A673 (cell line): ENCODE measurements around the gene ANKMY1. TPM values are rescaled to one million over a fixed set of nuclear protein-coding genes. Genes with fewer than 3 reads are reported as not detected.

Experiments
- BruUV-seq: library from RNA; stranded (reverse); fragments of 400-500 nt; replicated peaks from 2 replicates; lab custom pipeline; 2021; lab: Mats Ljungman, UMichigan
- CTCF ChIA-PET: fragments of 300-600 bp; sonication (Branson Sonifier 250); formaldehyde crosslinking; loops from one replicate; lab custom pipeline; 2022; ENCODE audit warnings: antibody characterized with exemption; lab: Charles Lee
- POLR2A ChIA-PET: fragments of 300-600 bp; sonication (Branson Sonifier 250); formaldehyde crosslinking; loops from one replicate; lab custom pipeline; 2022; ENCODE audit warnings: antibody characterized with exemption; ENCODE audit not compliant: low non-redundant PET; lab: Charles Lee
- DNase-seq: peaks from one replicate; pipeline ENCODE4 v3.0.0-alpha.2; 2015; ENCODE audit warnings: low spot score
- H3K27ac ChIP-seq: fragments of 200-600 bp; sonication (generic); 2 replicates; pipeline ENCODE4 v1.5.1; 2016; ENCODE audit warnings: mixed run types, low read depth, mild to moderate bottlenecking, mixed read lengths, antibody characterized with exemption, low read length; ENCODE audit not compliant: poor library complexity, severe bottlenecking
- H3K27me3 ChIP-seq: fragments of 200-600 bp; sonication (generic); replicated peaks from 2 replicates; pipeline ENCODE4 v1.6.1; 2017; ENCODE audit warnings: mixed run types, low read depth, mild to moderate bottlenecking, mixed read lengths, antibody characterized with exemption, low read length; ENCODE audit not compliant: insufficient read depth, poor library complexity
- H3K36me3 ChIP-seq: fragments of 200-600 bp; sonication (generic); 2 replicates; pipeline ENCODE4 v1.6.1; 2016; ENCODE audit warnings: mixed run types, mild to moderate bottlenecking, mixed read lengths, antibody characterized with exemption, low read length; ENCODE audit not compliant: insufficient read depth, poor library complexity, severe bottlenecking
- H3K4me1 ChIP-seq: fragments of 200-600 bp; sonication (generic); 2 replicates; pipeline ENCODE4 v1.6.1; 2017; ENCODE audit warnings: mixed run types, mild to moderate bottlenecking, mixed read lengths, antibody characterized with exemption, low read length; ENCODE audit not compliant: insufficient read depth, poor library complexity, severe bottlenecking
- H3K4me3 ChIP-seq: fragments of 200-600 bp; sonication (generic); 2 replicates; pipeline ENCODE4 v1.5.1; 2016; ENCODE audit warnings: low read depth, mixed run types, mild to moderate bottlenecking, mixed read lengths, low read length; ENCODE audit not compliant: poor library complexity, severe bottlenecking
- H3K9me3 ChIP-seq: fragments of 200-600 bp; sonication (generic); 2 replicates; pipeline ENCODE4 v1.6.1; 2016; ENCODE audit warnings: mixed run types, low read depth, mild to moderate bottlenecking, mixed read lengths, antibody characterized with exemption, low read length; ENCODE audit not compliant: poor library complexity, severe bottlenecking
- CTCF ChIP-seq: fragments of 300-800, 200-600 bp; sonication (generic); conservative IDR thresholded peaks from 2 replicates; pipeline ENCODE4 v1.5.1; 2017; ENCODE audit warnings: low read depth, mild to moderate bottlenecking, antibody characterized with exemption, low read length, moderate library complexity, mixed read lengths
- EZH2 ChIP-seq: fragments of 200-600 bp; sonication (generic); IDR thresholded peaks from 2 replicates; pipeline ENCODE4 v1.6.1; 2017; ENCODE audit warnings: borderline replicate concordance, low read depth, mild to moderate bottlenecking, mixed read lengths, antibody characterized with exemption, low read length; ENCODE audit not compliant: poor library complexity, severe bottlenecking
- intact Hi-C: fragments of 100-400 bp; cut with micrococcal nuclease; formaldehyde crosslinking; loops from one replicate; pipeline ENCODE4 v1.10.0; 2022; ENCODE audit not compliant: unreplicated experiment
- total RNA-seq: library from RNA; stranded (reverse); gene quantifications from 2 replicates; pipeline ENCODE4 v1.2.3, GENCODE V29; 2021

Gene ANKMY1
- total RNA-seq, 1 experiment from 2014 or later, result 21.8 TPM

GRCh38 chr2:240437861-240438809, 119.7 kb downstream of the ANKMY1 start:
- Histone ChIP-seq H3K36me3 (no peaks in the 10 kb centered on the region), H3K27ac (no peak overlapping the region), H3K9me3 (no peaks in the 10 kb centered on the region), H3K27me3 (peaks cover 15% of the 10 kb centered on the region), H3K4me3 (no peak overlapping the region), H3K4me1 (peaks cover 15% of the 10 kb centered on the region)
- peak; percentile 80 for DNase-seq
- POLR2A ChIA-PET, result no interaction called here
- intact Hi-C loops, result loop anchor here (1.0 to 5.0 kb wide), 3 partner anchors 205 to 376 kb away; no protein-coding TSS in a partner anchor
- no TSS peak for BruUV-seq
- peak; percentile 97 for TF ChIP-seq CTCF
- no peak for TF ChIP-seq EZH2
- CTCF ChIA-PET, result no interaction called here

GRCh38 chr2:240437551-240437860, 120.3 kb downstream of the ANKMY1 start:
- BruUV-seq, result no TSS peak
- H3K4me3 ChIP-seq, result no peak overlapping the region
- intact Hi-C loops, result loop anchor here (5.0 kb wide), 1 partner anchor 375 kb away; no protein-coding TSS in a partner anchor

More at GRCh38 chr2:240437551-240437860, 120.3 kb downstream of the ANKMY1 start:
- Histone ChIP-seq H3K36me3 (no peaks in the 10 kb centered on the region), H3K9me3 (no peaks in the 10 kb centered on the region), H3K27ac (no peak overlapping the region), H3K27me3 (peaks cover 15% of the 10 kb centered on the region), H3K4me1 (peaks cover 15% of the 10 kb centered on the region)
- no peak for TF ChIP-seq CTCF
- no peak for TF ChIP-seq EZH2
- POLR2A ChIA-PET, result no interaction called here
- DNase-seq, result no peak
- CTCF ChIA-PET, result no interaction called here
